Measurements from ENCODE around the gene ANGPTL2.

GRCh38 chr9:127078988-127079387 lies 43.4 kb downstream of the ANGPTL2 start:
- TF ChIP-seq CTCF (conservative IDR thresholded peaks at IDR 0.05 in 1 of 2, IDR thresholded peaks at IDR 0.05 in 1 of 2; ENCODE audit: extremely low read depth in 1 of 2, insufficient read depth in 1 of 2, low read depth in 1 of 2, low read length in 2 of 2) (no peak), EZH2 (IDR thresholded peaks at IDR 0.05; ENCODE audit: borderline replicate concordance, low read length) (no peak)
